Globus pallidus (tissue), 1 donor: Measurements from ENCODE around the gene DNTT.
"Not testable (repeated sequence)": the region's sequence is repeated elsewhere in the genome, so short reads cannot be mapped to it uniquely, and the experiment has no call there.

Source experiments
- DNase-seq: peaks from one replicate; pipeline ENCODE4 v3.0.0-alpha.2; 2015; ENCODE audit warnings: low spot score

Gene DNTT

DNA sequence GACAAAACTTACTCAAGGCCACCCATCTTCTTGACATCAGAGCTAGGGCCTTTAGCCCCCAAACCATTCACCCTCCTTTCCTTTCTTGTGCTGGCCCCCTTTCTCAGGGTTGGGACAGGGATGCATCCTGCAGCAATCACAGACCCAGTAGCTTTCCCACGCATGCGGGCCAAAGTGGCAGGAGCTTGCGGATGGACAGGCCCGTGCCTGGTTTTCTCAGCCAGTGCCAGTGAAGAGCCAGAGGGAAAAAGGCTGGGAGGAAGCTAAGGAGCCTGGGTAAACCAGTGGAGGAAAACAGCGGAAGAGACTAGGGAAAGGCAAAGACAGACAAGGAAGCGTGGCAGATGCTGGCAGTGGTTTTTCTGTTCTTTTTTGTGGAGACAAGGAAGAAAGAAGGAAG, 27.8 kb upstream of the DNTT start:
- DNase-seq, result no peak

- DNase-seq, result no peak
Observed at GRCh38 chr10:96276831-96277230, 27.4 kb upstream of the DNTT start.

DNA sequence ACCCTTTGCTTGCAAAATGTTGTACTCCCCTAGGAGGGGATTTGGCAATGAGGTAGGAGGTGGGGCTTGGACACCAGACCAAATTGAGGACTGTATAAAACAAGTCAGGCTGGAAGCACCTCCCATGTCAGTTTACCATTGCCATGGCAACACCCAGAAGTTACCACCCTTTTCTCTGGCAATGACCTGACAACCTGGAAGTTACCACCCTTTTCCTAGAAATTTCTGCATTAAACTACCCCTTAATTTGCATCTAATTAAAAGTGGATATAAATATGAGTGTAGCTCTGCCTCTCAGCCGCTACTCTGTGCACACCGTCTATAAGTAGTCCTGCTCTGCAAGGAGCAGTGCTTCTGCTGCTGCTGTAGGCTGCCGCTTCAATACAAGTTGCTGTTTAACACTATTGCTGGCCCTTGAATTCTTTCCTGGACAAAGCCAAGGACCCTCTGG, 25.0 kb upstream of the DNTT start:
- no peak for DNase-seq

- no peak for DNase-seq
Observed at GRCh38 chr10:96280859-96281258, 23.4 kb upstream of the DNTT start.

GRCh38 chr10:96281444-96282029, 22.7 kb upstream of the DNTT start:
- no peak for DNase-seq

DNA sequence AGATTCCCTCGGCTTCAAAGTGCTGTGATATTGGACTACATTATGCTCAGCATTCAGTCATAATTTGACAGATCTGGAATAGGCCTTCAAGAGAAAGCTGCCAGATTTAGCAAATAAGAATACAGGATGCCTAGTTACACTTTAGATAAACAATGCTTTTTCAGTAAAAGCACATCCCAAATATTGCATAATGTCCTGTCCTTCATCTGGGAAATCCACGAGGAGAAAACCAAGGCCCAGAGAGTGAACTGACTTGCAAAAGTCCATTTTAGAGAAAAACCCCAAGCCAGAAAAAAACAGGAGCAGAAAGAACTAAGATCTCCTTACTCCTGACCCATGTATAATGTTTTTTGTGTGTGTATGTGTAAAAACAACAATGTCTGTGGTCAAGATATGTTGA, 20.9 kb upstream of the DNTT start:
- DNase-seq, result no peak

- DNase-seq, result no peak
Observed at GRCh38 chr10:96283756-96284155, 20.5 kb upstream of the DNTT start.

DNA sequence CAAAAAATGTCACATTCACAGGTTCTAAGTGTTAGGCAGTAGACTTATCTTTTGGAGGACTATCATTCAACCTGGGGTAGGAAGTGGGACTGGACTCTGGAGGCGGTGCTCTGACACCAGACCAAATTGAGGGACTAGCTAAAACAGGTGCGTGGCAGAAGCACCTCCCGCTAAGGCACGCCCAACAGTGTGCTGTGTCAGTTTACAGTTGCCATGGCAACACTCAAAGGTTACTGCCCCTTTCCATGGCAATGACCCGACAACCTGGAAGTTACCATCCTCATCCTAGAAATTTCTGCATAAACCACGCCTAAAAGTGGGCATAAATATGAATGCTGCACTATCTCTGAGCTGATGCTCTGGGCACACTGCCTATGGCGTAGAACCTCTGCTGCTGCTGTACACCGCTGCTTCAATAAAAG, 18.9 kb upstream of the DNTT start:
- no peak for DNase-seq

DNA sequence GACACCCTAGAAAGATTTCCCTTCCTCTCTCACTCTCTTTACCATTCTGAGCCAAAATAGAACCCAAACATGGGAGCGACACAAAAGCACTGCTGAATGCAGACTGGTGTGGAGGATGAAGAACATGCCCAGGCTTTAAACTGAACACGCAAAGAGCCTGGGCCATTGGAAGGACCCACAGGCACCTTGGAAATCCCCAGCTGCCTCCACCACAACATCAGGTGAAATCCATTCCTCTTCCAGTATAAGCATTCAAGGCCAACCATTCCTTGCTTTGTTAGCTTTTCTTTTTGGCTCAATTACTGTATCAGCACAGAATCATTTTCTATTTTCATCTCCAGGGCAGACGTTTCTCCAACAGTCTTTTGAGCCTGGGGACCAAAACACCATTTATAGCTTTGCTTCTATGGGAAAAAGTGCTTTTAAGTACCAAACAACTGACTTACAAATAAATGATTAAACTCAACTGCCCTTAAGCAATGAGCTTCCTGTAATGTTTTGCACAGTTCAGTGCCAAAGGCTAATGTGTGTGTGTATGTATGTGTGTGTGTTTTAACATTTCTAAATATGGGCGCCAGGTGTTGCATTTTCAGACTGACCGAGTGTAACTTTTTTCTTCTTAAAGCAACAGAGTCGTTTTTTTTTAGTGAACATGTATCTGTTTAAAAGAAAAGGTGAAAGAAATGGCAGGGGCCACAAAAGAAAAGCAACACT, 16.7 kb upstream of the DNTT start:
- DNase-seq, result no peak

DNA sequence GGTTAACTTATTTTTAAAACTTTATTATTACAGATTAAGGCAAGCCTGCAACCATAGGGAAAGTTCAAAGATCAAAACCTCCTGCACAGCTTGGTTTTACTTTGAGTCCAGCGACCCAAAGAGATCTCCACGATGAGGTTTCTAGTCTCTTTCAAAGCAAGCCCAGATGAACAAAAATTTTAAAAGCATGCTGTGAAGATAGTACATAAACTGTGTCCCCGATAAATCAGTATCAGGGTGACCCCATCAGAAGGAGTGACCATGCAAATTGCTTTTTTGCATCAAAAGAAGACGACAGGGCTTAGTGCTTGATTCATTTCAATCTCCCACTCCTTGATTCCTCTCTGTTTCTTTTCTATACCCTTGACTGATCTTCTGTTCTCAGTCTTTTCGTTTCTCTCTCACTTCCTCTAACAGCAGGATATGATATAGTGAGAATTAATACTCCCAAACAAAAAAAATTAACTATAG, 16.0 kb upstream of the DNTT start:
- DNase-seq, result no peak

DNA sequence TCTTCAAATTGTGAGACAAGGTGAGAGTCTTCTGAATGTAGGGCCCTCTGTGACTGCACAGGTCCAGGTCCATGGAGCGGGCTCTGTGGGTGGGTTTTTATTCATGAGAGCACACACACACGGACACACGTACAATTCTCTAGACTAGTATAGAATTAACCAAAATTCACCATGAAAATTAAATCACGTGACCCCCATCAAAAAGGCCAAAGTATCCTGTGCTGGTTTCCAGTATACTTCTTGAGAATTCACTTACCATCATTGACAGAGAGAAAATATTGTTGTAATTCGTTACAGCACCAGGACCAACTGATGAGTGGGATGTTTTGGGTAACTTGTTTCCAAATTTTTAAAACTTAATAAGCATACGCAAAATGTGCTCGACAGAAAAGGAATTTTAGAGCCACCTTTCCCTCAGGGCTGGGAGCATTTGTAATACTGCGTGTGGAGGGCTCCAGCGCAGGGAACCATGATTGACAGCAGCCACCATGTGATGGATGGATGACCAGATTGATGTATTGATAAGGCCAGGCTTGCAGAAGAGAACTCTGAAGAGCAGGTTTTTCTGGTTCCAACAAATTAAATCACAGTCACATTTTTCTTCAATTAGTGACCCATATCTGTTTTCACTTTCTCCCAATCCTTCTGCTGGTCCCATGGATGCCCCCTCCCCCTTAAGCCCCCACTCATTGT, 14.9 kb upstream of the DNTT start:
- DNase-seq, result no peak

GRCh38 chr10:96290368-96291133, 13.7 kb upstream of the DNTT start:
- DNase-seq, result no peak

GRCh38 chr10:96292971-96293920, 11.0 kb upstream of the DNTT start:
- DNase-seq, result peak; percentile 59

GRCh38 chr10:96295475-96295874, 8.8 kb upstream of the DNTT start:
- no peak for DNase-seq

GRCh38 chr10:96297486-96297885, 6.7 kb upstream of the DNTT start:
- no peak for DNase-seq

- no peak for DNase-seq
Observed at GRCh38 chr10:96298362-96298761, 5.9 kb upstream of the DNTT start.

DNA sequence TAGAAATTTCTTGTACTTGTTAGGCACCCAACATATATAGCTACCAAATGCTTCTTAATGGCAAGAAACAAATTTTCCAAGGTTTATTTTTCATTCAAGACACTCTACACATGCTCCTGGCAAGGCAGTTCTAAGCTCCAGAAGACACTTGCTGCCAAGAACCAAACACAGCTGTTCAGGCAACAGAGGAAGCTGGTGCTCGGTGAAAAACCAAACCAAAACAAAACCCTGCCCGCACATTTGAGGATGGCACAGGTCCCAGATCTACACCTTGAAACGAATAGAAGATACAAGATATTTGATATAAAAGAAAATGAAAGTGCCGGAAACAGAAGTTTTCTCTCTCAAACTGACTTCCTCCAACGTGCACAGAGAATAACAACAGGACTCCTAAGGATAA, 4.9 kb upstream of the DNTT start:
- DNase-seq, result no peak

DNA sequence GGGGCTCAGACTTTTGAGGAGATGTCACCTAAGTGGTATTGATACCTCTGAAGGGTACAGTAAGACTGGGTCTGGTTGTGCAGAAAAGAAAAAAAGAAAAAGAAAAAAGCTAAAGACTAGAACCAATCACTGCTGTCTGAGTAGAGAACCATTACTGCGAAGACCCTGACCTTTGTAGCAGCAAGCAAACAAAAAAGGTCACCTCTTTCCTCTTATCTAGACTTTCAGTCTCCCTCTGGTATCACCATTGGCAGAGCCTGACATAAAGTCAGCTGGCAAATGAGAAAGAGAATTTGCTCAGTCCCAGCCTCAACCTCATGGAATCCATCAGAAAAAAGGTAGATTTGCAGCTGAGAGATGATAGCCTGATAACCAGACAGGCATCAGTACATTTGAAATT, 2.6 kb upstream of the DNTT start:
- no peak for DNase-seq

- no peak for DNase-seq
Observed at GRCh38 chr10:96305019-96305418, 785 bp downstream of the DNTT start.

GRCh38 chr10:96306516-96306915, 2.3 kb downstream of the DNTT start:
- DNase-seq, result peak; percentile 59

DNA sequence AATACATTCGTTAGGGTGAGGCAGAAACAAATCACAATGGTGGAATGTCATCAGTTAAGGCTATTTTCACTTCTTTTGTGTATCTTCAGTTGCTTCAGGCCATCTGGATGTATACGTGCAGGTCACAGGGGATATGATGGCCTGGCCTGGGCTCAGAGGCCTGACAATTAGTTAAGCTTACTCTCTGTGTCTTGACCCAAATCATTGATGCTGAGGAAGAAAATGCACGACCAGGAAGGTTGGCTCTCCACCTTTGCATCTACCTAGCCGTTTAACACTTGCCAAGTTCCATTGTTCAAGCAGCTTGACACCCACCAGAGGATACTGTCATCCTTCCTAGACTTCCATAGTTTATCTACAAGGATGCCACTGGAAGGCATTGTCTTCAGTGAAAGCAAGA, 4.6 kb downstream of the DNTT start:
- DNase-seq, result not testable (repeated sequence)
